GM19238 (cell line): ENCODE measurements around the gene P3H2.
"Not testable (repeated sequence)": the region's sequence is repeated elsewhere in the genome, so short reads cannot be mapped to it uniquely, and the experiment has no call there.

Source experiments
- DNase-seq: peaks from one replicate; pipeline ENCODE4 v3.0.0; 2011; ENCODE audit warnings: low spot score; ENCODE audit not compliant: insufficient read length

The P3H2 gene

GRCh38 chr3:189985948-189986347 lies 134.7 kb downstream of the P3H2 start:
- DNase-seq: no peak

GRCh38 chr3:189983612-189984011 lies 137.1 kb downstream of the P3H2 start:
- no peak for DNase-seq

GRCh38 chr3:189982321-189982945 lies 138.3 kb downstream of the P3H2 start:
- DNase-seq: no peak

- DNase-seq: no peak
Measured at GRCh38 chr3:189981668-189982067, 139.0 kb downstream of the P3H2 start.

- DNase-seq: no peak
Measured at GRCh38 chr3:189978753-189979152, 141.9 kb downstream of the P3H2 start.

GRCh38 chr3:189977174-189977573 lies 143.5 kb downstream of the P3H2 start:
- no peak for DNase-seq

GRCh38 chr3:189975391-189975990 lies 145.2 kb downstream of the P3H2 start:
- no peak for DNase-seq

GRCh38 chr3:189974359-189974758 lies 146.3 kb downstream of the P3H2 start:
- no peak for DNase-seq

GRCh38 chr3:189967254-189967865 lies 153.3 kb downstream of the P3H2 start:
- no peak for DNase-seq

GRCh38 chr3:189966843-189967242 lies 153.9 kb downstream of the P3H2 start:
- no peak for DNase-seq

- no peak for DNase-seq
Measured at GRCh38 chr3:189964623-189965332, 155.9 kb downstream of the P3H2 start.

GRCh38 chr3:189962466-189962865 lies 158.2 kb downstream of the P3H2 start:
- DNase-seq: no peak

- DNase-seq: peak; percentile 42
Measured at GRCh38 chr3:189961522-189962161, 159.1 kb downstream of the P3H2 start.

- not testable (repeated sequence) for DNase-seq
Measured at GRCh38 chr3:189961086-189961485, 159.6 kb downstream of the P3H2 start.

GRCh38 chr3:189954733-189955665 lies 165.7 kb downstream of the P3H2 start:
- DNase-seq: no peak

GRCh38 chr3:189953551-189953950 lies 167.1 kb downstream of the P3H2 start:
- DNase-seq: no peak

GRCh38 chr3:189952272-189952671 lies 168.4 kb downstream of the P3H2 start:
- no peak for DNase-seq

GRCh38 chr3:189950258-189950657 lies 170.4 kb downstream of the P3H2 start:
- no peak for DNase-seq

- DNase-seq: no peak
Measured at GRCh38 chr3:189949580-189949979, 171.1 kb downstream of the P3H2 start.

GRCh38 chr3:189948724-189949045 lies 172.0 kb downstream of the P3H2 start:
- DNase-seq: no peak
